ENCODE results near the gene AQP6.

The AQP6 gene

GRCh38 chr12:49937639-49938300, 35.0 kb upstream of the AQP6 start:
- no peak overlapping the region for H3K4me3 ChIP-seq (replicated peaks; ENCODE audit: low read depth, low read length)
- no peak for DNase-seq (ENCODE audit: low read depth)
- TF ChIP-seq, protein P1, sequence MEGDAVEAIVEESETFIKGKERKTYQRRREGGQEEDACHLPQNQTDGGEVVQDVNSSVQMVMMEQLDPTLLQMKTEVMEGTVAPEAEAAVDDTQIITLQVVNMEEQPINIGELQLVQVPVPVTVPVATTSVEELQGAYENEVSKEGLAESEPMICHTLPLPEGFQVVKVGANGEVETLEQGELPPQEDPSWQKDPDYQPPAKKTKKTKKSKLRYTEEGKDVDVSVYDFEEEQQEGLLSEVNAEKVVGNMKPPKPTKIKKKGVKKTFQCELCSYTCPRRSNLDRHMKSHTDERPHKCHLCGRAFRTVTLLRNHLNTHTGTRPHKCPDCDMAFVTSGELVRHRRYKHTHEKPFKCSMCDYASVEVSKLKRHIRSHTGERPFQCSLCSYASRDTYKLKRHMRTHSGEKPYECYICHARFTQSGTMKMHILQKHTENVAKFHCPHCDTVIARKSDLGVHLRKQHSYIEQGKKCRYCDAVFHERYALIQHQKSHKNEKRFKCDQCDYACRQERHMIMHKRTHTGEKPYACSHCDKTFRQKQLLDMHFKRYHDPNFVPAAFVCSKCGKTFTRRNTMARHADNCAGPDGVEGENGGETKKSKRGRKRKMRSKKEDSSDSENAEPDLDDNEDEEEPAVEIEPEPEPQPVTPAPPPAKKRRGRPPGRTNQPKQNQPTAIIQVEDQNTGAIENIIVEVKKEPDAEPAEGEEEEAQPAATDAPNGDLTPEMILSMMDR (IDR thresholded peaks at IDR 0.05; ENCODE audit: low read length, missing control alignments) = no peak

- no peak for DNase-seq (ENCODE audit: low read depth)
- TF ChIP-seq, protein P1 (IDR thresholded peaks at IDR 0.05; ENCODE audit: low read length, missing control alignments) = no peak
- no peak overlapping the region for H3K4me3 ChIP-seq (replicated peaks; ENCODE audit: low read depth, low read length)
These were observed 33.4 kb upstream of the AQP6 start for GRCh38 chr12:49939307-49939706.

GRCh38 chr12:49939707-49940106, 33.0 kb upstream of the AQP6 start:
- TF ChIP-seq, protein P1 (IDR thresholded peaks at IDR 0.05; ENCODE audit: low read length, missing control alignments) = no peak
- H3K4me3 ChIP-seq (replicated peaks; ENCODE audit: low read depth, low read length) = no peak overlapping the region
- DNase-seq (ENCODE audit: low read depth) = no peak

GRCh38 chr12:49941556-49942511, 30.9 kb upstream of the AQP6 start:
- no peak overlapping the region for H3K4me3 ChIP-seq (replicated peaks; ENCODE audit: low read depth, low read length)
- TF ChIP-seq, protein P1 (IDR thresholded peaks at IDR 0.05; ENCODE audit: low read length, missing control alignments) = no peak
- no peak for DNase-seq (ENCODE audit: low read depth)

DNA sequence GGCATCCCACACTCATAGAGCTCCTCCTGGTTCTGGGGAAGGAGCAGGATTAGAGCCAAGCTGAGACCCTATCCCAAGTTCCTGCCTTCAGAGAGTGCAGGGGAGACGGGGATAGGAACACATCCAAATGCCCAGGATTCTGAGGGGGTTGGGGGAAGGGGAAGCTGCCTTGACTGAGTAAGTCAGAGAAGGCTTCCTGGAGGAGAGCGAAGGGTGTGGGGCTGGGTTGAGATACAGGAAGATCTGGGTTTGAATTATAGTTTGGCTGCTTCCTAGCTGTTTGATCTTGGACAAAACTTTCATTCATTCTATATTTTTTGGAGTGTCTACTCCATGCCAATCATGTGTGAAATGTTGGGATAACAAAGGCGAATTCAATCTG, 30.2 kb upstream of the AQP6 start:
- no peak overlapping the region for H3K4me3 ChIP-seq (replicated peaks; ENCODE audit: low read depth, low read length)
- DNase-seq (ENCODE audit: low read depth) = no peak
- TF ChIP-seq, protein P1 (IDR thresholded peaks at IDR 0.05; ENCODE audit: low read length, missing control alignments) = no peak

- no peak overlapping the region for H3K4me3 ChIP-seq (replicated peaks; ENCODE audit: low read depth, low read length)
- no peak for DNase-seq (ENCODE audit: low read depth)
- TF ChIP-seq, protein P1 (IDR thresholded peaks at IDR 0.05; ENCODE audit: low read length, missing control alignments) = no peak
These were observed 29.7 kb upstream of the AQP6 start for GRCh38 chr12:49942921-49943624.
